Kasumi-1 (cell line): ENCODE measurements around the gene DPH6.
"Not testable (repeated sequence)": the region's sequence is repeated elsewhere in the genome, so short reads cannot be mapped to it uniquely, and the experiment has no call there.

Experiments used
- DNase-seq, 2 experiments: peaks; one replicate each; lab custom pipeline; 2025; lab: John Stamatoyannopoulos, UW

Gene DPH6

GRCh38 chr15:35329521-35329961, 216.4 kb downstream of the DPH6 start:
- no peak for DNase-seq

- not testable (repeated sequence) for DNase-seq
Measured at GRCh38 chr15:35328836-35329235, 217.1 kb downstream of the DPH6 start.

GRCh38 chr15:35327789-35328188, 218.2 kb downstream of the DPH6 start:
- DNase-seq = no peak

DNA sequence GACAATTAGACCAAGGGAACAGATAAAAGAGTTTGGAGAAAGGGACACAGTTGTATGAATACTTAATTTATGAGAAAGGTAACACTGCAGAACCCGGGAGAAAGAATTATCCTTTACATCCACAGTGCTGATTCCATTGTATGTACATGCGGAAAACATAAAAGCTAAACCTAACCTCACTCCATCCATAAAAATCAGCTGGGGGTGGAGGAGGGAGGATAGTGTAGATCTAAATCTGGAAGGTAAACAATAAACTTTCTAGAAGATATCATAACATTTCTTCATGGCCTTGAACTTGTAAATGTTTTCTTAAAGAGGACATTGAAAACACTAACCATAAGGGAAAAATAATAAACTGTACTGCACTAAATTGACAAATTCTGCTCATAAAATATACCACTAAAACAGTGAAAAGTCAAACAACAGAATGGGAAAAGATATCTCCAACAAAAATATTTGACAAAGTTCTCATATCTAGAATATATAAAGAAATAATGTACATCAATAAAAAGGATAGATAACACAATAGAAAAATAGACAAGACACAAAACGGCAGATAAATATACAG, 220.5 kb downstream of the DPH6 start:
- no peak for DNase-seq

DNA sequence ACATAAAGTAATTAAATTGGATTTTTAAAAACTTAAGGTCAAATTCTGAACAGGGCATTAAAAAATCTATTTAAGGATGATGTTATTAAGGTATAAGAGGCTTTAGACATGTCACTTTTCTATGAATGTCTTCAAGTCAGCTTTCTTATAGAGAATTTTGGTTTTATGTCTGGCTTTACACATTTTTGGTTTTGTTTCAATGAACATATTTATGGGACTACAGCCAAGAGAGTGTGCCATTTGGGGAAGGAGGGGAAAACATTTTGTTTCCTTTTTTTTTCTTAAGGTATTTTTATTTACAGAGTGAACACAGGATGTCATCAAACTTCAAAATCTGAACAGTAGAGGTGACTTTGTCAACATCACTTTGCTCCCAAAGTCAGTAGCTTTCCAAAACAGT, 222.8 kb downstream of the DPH6 start:
- no peak for DNase-seq

DNA sequence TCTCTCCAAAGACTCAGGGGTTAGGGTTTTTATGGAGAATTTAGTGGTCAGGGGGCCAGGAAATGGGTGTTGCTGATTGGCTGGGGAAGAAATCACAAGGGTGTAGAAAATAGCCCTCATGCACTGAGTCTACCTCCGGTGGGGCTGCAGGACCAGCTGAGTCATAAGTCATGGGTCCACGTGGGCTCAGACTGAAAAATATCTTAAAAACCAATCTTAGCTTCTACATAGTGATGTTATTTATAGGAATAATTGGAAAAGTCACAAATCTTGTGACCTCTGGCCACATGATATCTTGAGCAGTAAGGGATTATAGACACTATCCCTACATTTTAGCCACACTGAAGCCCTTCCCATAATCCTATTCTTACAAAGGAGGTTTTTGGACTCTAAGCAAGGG, 224.0 kb downstream of the DPH6 start:
- no peak for DNase-seq

- no peak for DNase-seq
Measured at GRCh38 chr15:35320911-35321310, 225.1 kb downstream of the DPH6 start.
